GM18868 (cell line): ENCODE data around the gene TMEM179.

ENCODE experiments used
- ATAC-seq: cut with Tn5 transposase; IDR thresholded peaks from one replicate; pipeline ENCODE4 v1.9.1; 2021; ENCODE audit warnings: mild to moderate bottlenecking, moderate library complexity; ENCODE audit not compliant: unreplicated experiment

Gene TMEM179

GRCh38 chr14:104573930-104574329, 30.6 kb downstream of the TMEM179 start:
- no peak for ATAC-seq

- ATAC-seq = no peak
These were observed 31.9 kb downstream of the TMEM179 start for GRCh38 chr14:104572668-104573067.

GRCh38 chr14:104572024-104572626, 32.4 kb downstream of the TMEM179 start:
- ATAC-seq = no peak

- ATAC-seq = no peak
These were observed 33.3 kb downstream of the TMEM179 start for GRCh38 chr14:104571246-104571645.

- no peak for ATAC-seq
These were observed 35.1 kb downstream of the TMEM179 start for GRCh38 chr14:104569435-104569834.

- no peak for ATAC-seq
These were observed 36.0 kb downstream of the TMEM179 start for GRCh38 chr14:104568620-104569019.

- no peak for ATAC-seq
These were observed 36.7 kb downstream of the TMEM179 start for GRCh38 chr14:104567957-104568225.

GRCh38 chr14:104567141-104567956, 37.2 kb downstream of the TMEM179 start:
- no peak for ATAC-seq

GRCh38 chr14:104564744-104565679, 39.6 kb downstream of the TMEM179 start:
- no peak for ATAC-seq

GRCh38 chr14:104563742-104564615, 40.6 kb downstream of the TMEM179 start:
- ATAC-seq = no peak

- ATAC-seq = no peak
These were observed 41.3 kb downstream of the TMEM179 start for GRCh38 chr14:104563191-104563741.

- ATAC-seq = no peak
These were observed 42.0 kb downstream of the TMEM179 start for GRCh38 chr14:104562606-104563005.

- no peak for ATAC-seq
These were observed 42.7 kb downstream of the TMEM179 start for GRCh38 chr14:104561632-104562495.

- no peak for ATAC-seq
These were observed 43.4 kb downstream of the TMEM179 start for GRCh38 chr14:104561124-104561557.

- no peak for ATAC-seq
These were observed 44.0 kb downstream of the TMEM179 start for GRCh38 chr14:104560586-104560945.

GRCh38 chr14:104559804-104560585, 44.6 kb downstream of the TMEM179 start:
- ATAC-seq = no peak

- ATAC-seq = no peak
These were observed 45.4 kb downstream of the TMEM179 start for GRCh38 chr14:104559028-104559803.
